ENCODE results near the gene HDAC3. TPM values are rescaled to one million over a fixed set of nuclear protein-coding genes. Genes with fewer than 3 reads are reported as not detected.

Gene HDAC3
- total and polyA plus RNA-seq, 2 donors from 2014 or later: 44.7 to 47.5 TPM

DNA sequence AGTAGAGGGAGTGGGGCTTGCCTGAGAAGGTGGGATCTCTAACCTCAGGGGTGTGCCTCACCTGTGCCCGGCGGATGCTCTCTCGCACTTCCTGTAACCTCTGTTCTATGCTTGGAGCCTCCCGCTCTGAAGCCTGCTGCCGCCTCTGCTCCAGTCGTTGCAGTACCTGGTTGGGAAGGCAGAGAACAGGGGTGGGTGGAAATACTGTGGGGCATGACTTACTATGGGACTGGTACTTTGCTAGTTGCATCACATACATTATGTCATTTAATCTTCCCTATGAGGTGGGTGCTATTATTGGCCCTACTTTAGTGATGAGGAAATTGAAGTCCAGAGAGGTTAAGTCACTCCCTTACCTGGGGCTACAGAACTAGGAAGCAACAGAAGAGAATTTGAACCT is 9.4 kb upstream of the HDAC3 start:
- H3K9me3 ChIP-seq (ENCODE audit: control insufficient read depth in 2 of 3, insufficient read depth in 1 of 3, low read length in 3 of 3): no peaks in the 10 kb centered on the region
- no peak for FAIRE-seq
- no peak overlapping the region for H3K9ac ChIP-seq (ENCODE audit: low read length in 3 of 3)
- no peak for DNase-seq
- TF ChIP-seq, protein P1, sequence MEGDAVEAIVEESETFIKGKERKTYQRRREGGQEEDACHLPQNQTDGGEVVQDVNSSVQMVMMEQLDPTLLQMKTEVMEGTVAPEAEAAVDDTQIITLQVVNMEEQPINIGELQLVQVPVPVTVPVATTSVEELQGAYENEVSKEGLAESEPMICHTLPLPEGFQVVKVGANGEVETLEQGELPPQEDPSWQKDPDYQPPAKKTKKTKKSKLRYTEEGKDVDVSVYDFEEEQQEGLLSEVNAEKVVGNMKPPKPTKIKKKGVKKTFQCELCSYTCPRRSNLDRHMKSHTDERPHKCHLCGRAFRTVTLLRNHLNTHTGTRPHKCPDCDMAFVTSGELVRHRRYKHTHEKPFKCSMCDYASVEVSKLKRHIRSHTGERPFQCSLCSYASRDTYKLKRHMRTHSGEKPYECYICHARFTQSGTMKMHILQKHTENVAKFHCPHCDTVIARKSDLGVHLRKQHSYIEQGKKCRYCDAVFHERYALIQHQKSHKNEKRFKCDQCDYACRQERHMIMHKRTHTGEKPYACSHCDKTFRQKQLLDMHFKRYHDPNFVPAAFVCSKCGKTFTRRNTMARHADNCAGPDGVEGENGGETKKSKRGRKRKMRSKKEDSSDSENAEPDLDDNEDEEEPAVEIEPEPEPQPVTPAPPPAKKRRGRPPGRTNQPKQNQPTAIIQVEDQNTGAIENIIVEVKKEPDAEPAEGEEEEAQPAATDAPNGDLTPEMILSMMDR (IDR thresholded peaks at IDR 0.05; ENCODE audit: borderline replicate concordance, extremely low read depth, insufficient read depth): no peak
- peaks cover 0 to 2% (median 0%) of the 10 kb centered on the region in 3 donors for H3K4me1 ChIP-seq (ENCODE audit: control insufficient read depth in 2 of 3, insufficient read depth in 2 of 3, low read depth in 1 of 3, low read length in 3 of 3)
- H3K27ac ChIP-seq (ENCODE audit: low read depth in 2 of 2, low read length in 2 of 2): no peak overlapping the region
- no peaks in the 10 kb centered on the region for H3K36me3 ChIP-seq (ENCODE audit: control insufficient read depth in 2 of 3, insufficient read depth in 3 of 3, low read length in 3 of 3)
- no peak overlapping the region for H3K4me3 ChIP-seq (ENCODE audit: low read length in 3 of 3)
- no peaks in the 10 kb centered on the region for H3K27me3 ChIP-seq (ENCODE audit: control insufficient read depth, insufficient read depth, low read length)
- intact Hi-C loops (cut with DNase I): no loop called here

DNA sequence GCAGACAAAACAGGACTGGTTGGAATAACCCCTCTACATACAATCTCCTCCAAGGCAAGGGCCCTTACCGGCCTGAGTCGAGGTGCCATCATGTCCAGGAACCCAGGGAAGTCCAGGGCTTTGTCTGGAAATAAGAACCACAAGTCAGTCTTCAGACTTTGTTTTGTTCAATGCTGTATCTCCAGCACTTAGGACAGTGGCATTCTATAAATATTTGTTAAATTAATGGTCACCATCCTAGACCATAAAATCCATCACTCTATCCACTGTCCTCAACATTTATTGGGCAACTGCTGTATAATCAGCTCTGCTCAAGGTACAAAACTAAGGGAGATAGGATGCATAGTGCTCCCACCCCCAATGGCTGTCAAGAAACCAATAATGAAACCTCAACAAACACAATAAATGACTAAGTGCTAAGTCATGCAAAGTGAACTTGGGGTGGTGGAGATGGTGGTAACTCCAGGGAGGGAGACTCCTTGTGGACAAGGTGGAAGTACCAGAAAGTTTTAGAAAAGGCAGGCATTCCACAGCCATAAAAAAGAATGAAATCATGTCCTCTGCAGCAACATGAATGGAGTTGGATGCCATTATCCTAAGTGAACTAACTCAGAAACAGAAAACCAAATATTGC is 5.1 kb upstream of the HDAC3 start:
- TF ChIP-seq, protein P1 (IDR thresholded peaks at IDR 0.05; ENCODE audit: borderline replicate concordance, extremely low read depth, insufficient read depth): no peak
- Histone ChIP-seq H3K27ac (ENCODE audit: low read depth in 2 of 2, low read length in 2 of 2) (no peak overlapping the region), H3K9ac (ENCODE audit: low read length in 3 of 3) (no peak overlapping the region), H3K4me3 (ENCODE audit: low read length in 3 of 3) (no peak overlapping the region), H3K36me3 (ENCODE audit: control insufficient read depth in 2 of 3, insufficient read depth in 3 of 3, low read length in 3 of 3) (no peaks in the 10 kb centered on the region), H3K9me3 (ENCODE audit: control insufficient read depth in 2 of 3, insufficient read depth in 1 of 3, low read length in 3 of 3) (no peaks in the 10 kb centered on the region), H3K27me3 (ENCODE audit: control insufficient read depth, insufficient read depth, low read length) (peaks cover 8% of the 10 kb centered on the region), H3K4me1 (ENCODE audit: control insufficient read depth in 2 of 3, insufficient read depth in 2 of 3, low read depth in 1 of 3, low read length in 3 of 3) (peaks cover 0 to 2% (median 0%) of the 10 kb centered on the region in 3 donors)
- DNase-seq: no peak
- intact Hi-C loops (cut with DNase I): no loop called here
- no peak for FAIRE-seq

DNA sequence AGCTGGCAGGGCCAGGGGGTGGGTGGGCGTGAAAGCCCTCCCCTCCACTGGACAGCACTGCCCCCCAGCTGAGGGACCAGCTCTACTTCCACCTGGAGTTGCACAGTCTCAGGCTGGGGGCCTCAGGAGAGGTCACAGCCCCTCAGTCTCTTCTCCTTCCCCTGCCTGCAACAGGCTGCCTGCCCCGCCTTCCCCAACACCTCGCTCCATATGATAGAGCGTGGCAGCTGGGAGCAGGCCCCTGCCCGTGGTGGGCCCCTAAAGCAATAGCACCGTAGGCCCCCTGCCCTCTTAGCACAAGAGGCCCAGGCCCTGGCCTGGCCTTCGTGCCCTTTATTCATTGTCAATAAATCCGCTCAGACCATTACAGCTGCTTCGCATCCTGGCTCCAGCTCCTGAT is 4.0 kb upstream of the HDAC3 start:
- FAIRE-seq (no peak), DNase-seq (no peak)
- H3K4me1 ChIP-seq (ENCODE audit: control insufficient read depth in 2 of 3, insufficient read depth in 2 of 3, low read depth in 1 of 3, low read length in 3 of 3): peaks cover 3 to 6% (median 3%) of the 10 kb centered on the region in 3 donors
- H3K9me3 ChIP-seq (ENCODE audit: control insufficient read depth in 2 of 3, insufficient read depth in 1 of 3, low read length in 3 of 3): no peaks in the 10 kb centered on the region
- no peak overlapping the region for H3K4me3 ChIP-seq (ENCODE audit: low read length in 3 of 3)
- TF ChIP-seq, protein P1 (IDR thresholded peaks at IDR 0.05; ENCODE audit: borderline replicate concordance, extremely low read depth, insufficient read depth): no peak
- H3K27me3 ChIP-seq (ENCODE audit: control insufficient read depth, insufficient read depth, low read length): peaks cover 8% of the 10 kb centered on the region
- no peaks in the 10 kb centered on the region for H3K36me3 ChIP-seq (ENCODE audit: control insufficient read depth in 2 of 3, insufficient read depth in 3 of 3, low read length in 3 of 3)
- no peak overlapping the region for H3K9ac ChIP-seq (ENCODE audit: low read length in 3 of 3)
- intact Hi-C loops (cut with DNase I): no loop called here
- no peak overlapping the region for H3K27ac ChIP-seq (ENCODE audit: low read depth in 2 of 2, low read length in 2 of 2)

DNA sequence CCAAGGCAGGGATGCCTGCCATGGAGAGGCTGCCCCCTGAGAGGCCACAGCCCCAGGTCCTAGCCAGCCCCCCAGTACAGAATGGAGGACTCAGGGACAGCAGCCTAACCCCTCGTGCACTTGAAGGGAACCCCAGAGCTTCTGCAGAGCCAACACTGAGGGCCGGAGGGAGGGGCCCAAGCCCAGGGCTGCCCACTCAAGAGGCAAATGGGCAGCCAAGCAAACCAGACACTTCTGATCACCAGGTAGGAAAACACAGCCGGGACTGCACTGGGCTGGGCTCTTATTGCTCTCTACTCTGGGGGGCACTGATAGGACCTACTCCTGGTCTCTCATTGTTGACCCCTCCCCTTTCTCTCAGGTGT is 3.4 kb upstream of the HDAC3 start:
- H3K36me3 ChIP-seq (ENCODE audit: control insufficient read depth in 2 of 3, insufficient read depth in 3 of 3, low read length in 3 of 3): no peaks in the 10 kb centered on the region
- no peak for FAIRE-seq
- no peaks in the 10 kb centered on the region for H3K9me3 ChIP-seq (ENCODE audit: control insufficient read depth in 2 of 3, insufficient read depth in 1 of 3, low read length in 3 of 3)
- TF ChIP-seq, protein P1 (IDR thresholded peaks at IDR 0.05; ENCODE audit: borderline replicate concordance, extremely low read depth, insufficient read depth): no peak
- H3K4me1 ChIP-seq (ENCODE audit: control insufficient read depth in 2 of 3, insufficient read depth in 2 of 3, low read depth in 1 of 3, low read length in 3 of 3): peaks cover 3 to 12% (median 9%) of the 10 kb centered on the region in 3 donors
- intact Hi-C loops (cut with DNase I): no loop called here
- H3K9ac ChIP-seq (ENCODE audit: low read length in 3 of 3): no peak overlapping the region
- no peak for DNase-seq
- H3K27ac ChIP-seq (ENCODE audit: low read depth in 2 of 2, low read length in 2 of 2): no peak overlapping the region
- H3K4me3 ChIP-seq (ENCODE audit: low read length in 3 of 3): no peak overlapping the region
- H3K27me3 ChIP-seq (ENCODE audit: control insufficient read depth, insufficient read depth, low read length): peaks cover 8% of the 10 kb centered on the region

All from kidney (tissue), 14 donors.